ENCODE data around the gene GRIK3. TPM values are rescaled to one million over a fixed set of nuclear protein-coding genes. Genes with fewer than 3 reads are reported as not detected.

GRIK3 gene
- total and polyA plus RNA-seq, 2 experiments from 2014 or later: 0.31 to 2.9 TPM

DNA sequence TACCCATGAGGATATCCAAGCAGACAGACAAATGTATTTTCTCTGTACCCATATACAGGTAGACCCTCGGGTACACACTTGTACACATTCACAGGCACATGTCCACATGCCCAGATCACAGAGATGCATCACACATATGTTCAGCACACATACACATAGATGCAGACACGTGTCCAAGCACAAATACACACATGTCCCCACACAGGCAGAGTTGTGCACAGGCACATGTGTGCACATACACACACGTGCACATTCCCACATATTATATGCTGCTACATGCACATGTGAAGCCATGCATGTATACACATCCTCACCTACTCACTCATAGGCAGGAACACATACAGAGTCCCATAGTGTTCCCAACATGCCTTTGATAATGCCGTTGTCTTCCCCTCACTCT is 219.5 kb downstream of the GRIK3 start:
- Histone ChIP-seq H3K9me2 (ENCODE audit: insufficient read depth) (no peaks in the 10 kb centered on the region), H3K36me3 (ENCODE audit: insufficient read depth) (no peaks in the 10 kb centered on the region), H3K27ac (ENCODE audit: low read depth) (no peak overlapping the region), H3K79me2 (replicated peaks; ENCODE audit: insufficient read depth) (no peaks in the 10 kb centered on the region), H4K20me1 (replicated peaks; ENCODE audit: insufficient read depth) (no peaks in the 10 kb centered on the region; the same call in 1 of the 2 replicates), H3K27me3 (ENCODE audit: insufficient read depth) (no peaks in the 10 kb centered on the region), H3F3A (replicated peaks; ENCODE audit: low read depth) (no peaks in the 10 kb centered on the region), H2AFZ (no peak overlapping the region), H3K4me1 (ENCODE audit: insufficient read depth) (no peaks in the 10 kb centered on the region), H3K4me3 (no peak overlapping the region), H3K4me2 (no peak overlapping the region)
- H3K4me3 Mint-ChIP-seq: no peak overlapping the region
- DNase-seq (ENCODE audit: low spot score) (no peak), ATAC-seq (no peak)
- no peaks in the 10 kb centered on the region for H3K36me3 Mint-ChIP-seq (ENCODE audit: low read depth)
- H3K27me3 Mint-ChIP-seq (ENCODE audit: insufficient read depth, low read depth, poor library complexity): peaks cover 6% of the 10 kb centered on the region
- H3K27ac Mint-ChIP-seq: no peak overlapping the region
- H3K4me1 Mint-ChIP-seq: no peaks in the 10 kb centered on the region; the same call in 2 of the 3 replicates
- TF ChIP-seq EZH2phosphoT487 (IDR thresholded peaks at IDR 0.05; ENCODE audit: unreplicated experiment): no peak
- TF ChIP-seq, protein P1, sequence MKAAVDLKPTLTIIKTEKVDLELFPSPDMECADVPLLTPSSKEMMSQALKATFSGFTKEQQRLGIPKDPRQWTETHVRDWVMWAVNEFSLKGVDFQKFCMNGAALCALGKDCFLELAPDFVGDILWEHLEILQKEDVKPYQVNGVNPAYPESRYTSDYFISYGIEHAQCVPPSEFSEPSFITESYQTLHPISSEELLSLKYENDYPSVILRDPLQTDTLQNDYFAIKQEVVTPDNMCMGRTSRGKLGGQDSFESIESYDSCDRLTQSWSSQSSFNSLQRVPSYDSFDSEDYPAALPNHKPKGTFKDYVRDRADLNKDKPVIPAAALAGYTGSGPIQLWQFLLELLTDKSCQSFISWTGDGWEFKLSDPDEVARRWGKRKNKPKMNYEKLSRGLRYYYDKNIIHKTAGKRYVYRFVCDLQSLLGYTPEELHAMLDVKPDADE (IDR thresholded peaks at IDR 0.05): no peak
- no peak for TF ChIP-seq ZNF331 (CRISPR knock-in tag; IDR thresholded peaks at IDR 0.05; ENCODE audit: low read depth)
- no peak for TF ChIP-seq STAT1 (IDR thresholded peaks at IDR 0.05; ENCODE audit: unreplicated experiment)
- no peak for TF ChIP-seq ZNF114 (CRISPR knock-in tag; IDR thresholded peaks at IDR 0.05)
- no peak for TF ChIP-seq CREB1 (CRISPR knock-in tag; IDR thresholded peaks at IDR 0.05; ENCODE audit: low read depth)
- no peaks in the 10 kb centered on the region for H3K9me3 Mint-ChIP-seq

DNA sequence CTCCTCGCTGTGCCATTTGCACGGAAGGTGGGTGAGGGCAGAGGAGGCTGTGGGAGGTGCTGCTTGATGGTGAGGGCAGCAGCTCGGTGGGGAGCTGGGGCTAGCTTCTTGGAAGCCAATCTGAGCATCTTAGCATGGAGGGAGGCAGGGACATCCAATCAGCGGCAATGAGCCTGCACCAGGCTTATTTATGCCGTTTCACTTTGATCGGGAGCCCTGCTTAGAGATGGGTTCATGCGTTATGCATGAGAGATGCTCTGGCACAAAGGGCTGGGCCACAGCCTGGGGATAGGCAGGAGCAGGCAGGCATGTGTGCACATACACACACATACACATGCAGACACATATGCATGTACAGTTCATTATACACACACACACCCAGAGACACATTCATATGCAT is 220.2 kb downstream of the GRIK3 start:
- H3K27me3 Mint-ChIP-seq (ENCODE audit: insufficient read depth, low read depth, poor library complexity): peaks cover 7% of the 10 kb centered on the region
- H3K27me3 ChIP-seq (ENCODE audit: insufficient read depth): no peaks in the 10 kb centered on the region
- no peak for ATAC-seq
- H3K27ac ChIP-seq (ENCODE audit: low read depth): no peak overlapping the region
- no peak overlapping the region for H3K4me3 ChIP-seq
- H3K27ac Mint-ChIP-seq: no peak overlapping the region
- H3K9me3 Mint-ChIP-seq: no peaks in the 10 kb centered on the region
- no peak for DNase-seq (ENCODE audit: low spot score)
- no peaks in the 10 kb centered on the region for H3F3A ChIP-seq (replicated peaks; ENCODE audit: low read depth)
- no peaks in the 10 kb centered on the region for H3K36me3 Mint-ChIP-seq (ENCODE audit: low read depth)
- H3K79me2 ChIP-seq (replicated peaks; ENCODE audit: insufficient read depth): no peaks in the 10 kb centered on the region
- no peak overlapping the region for H3K4me3 Mint-ChIP-seq
- no peak overlapping the region for H2AFZ ChIP-seq
- H4K20me1 ChIP-seq (replicated peaks; ENCODE audit: insufficient read depth): no peaks in the 10 kb centered on the region; the same call in 1 of the 2 replicates
- no peaks in the 10 kb centered on the region for H3K36me3 ChIP-seq (ENCODE audit: insufficient read depth)
- no peak overlapping the region for H3K4me2 ChIP-seq
- H3K4me1 Mint-ChIP-seq: no peaks in the 10 kb centered on the region; the same call in 2 of the 3 replicates
- H3K4me1 ChIP-seq (ENCODE audit: insufficient read depth): no peaks in the 10 kb centered on the region
- H3K9me2 ChIP-seq (ENCODE audit: insufficient read depth): no peaks in the 10 kb centered on the region
- TF ChIP-seq ZNF114 (CRISPR knock-in tag; IDR thresholded peaks at IDR 0.05): no peak
- TF ChIP-seq, protein P2, sequence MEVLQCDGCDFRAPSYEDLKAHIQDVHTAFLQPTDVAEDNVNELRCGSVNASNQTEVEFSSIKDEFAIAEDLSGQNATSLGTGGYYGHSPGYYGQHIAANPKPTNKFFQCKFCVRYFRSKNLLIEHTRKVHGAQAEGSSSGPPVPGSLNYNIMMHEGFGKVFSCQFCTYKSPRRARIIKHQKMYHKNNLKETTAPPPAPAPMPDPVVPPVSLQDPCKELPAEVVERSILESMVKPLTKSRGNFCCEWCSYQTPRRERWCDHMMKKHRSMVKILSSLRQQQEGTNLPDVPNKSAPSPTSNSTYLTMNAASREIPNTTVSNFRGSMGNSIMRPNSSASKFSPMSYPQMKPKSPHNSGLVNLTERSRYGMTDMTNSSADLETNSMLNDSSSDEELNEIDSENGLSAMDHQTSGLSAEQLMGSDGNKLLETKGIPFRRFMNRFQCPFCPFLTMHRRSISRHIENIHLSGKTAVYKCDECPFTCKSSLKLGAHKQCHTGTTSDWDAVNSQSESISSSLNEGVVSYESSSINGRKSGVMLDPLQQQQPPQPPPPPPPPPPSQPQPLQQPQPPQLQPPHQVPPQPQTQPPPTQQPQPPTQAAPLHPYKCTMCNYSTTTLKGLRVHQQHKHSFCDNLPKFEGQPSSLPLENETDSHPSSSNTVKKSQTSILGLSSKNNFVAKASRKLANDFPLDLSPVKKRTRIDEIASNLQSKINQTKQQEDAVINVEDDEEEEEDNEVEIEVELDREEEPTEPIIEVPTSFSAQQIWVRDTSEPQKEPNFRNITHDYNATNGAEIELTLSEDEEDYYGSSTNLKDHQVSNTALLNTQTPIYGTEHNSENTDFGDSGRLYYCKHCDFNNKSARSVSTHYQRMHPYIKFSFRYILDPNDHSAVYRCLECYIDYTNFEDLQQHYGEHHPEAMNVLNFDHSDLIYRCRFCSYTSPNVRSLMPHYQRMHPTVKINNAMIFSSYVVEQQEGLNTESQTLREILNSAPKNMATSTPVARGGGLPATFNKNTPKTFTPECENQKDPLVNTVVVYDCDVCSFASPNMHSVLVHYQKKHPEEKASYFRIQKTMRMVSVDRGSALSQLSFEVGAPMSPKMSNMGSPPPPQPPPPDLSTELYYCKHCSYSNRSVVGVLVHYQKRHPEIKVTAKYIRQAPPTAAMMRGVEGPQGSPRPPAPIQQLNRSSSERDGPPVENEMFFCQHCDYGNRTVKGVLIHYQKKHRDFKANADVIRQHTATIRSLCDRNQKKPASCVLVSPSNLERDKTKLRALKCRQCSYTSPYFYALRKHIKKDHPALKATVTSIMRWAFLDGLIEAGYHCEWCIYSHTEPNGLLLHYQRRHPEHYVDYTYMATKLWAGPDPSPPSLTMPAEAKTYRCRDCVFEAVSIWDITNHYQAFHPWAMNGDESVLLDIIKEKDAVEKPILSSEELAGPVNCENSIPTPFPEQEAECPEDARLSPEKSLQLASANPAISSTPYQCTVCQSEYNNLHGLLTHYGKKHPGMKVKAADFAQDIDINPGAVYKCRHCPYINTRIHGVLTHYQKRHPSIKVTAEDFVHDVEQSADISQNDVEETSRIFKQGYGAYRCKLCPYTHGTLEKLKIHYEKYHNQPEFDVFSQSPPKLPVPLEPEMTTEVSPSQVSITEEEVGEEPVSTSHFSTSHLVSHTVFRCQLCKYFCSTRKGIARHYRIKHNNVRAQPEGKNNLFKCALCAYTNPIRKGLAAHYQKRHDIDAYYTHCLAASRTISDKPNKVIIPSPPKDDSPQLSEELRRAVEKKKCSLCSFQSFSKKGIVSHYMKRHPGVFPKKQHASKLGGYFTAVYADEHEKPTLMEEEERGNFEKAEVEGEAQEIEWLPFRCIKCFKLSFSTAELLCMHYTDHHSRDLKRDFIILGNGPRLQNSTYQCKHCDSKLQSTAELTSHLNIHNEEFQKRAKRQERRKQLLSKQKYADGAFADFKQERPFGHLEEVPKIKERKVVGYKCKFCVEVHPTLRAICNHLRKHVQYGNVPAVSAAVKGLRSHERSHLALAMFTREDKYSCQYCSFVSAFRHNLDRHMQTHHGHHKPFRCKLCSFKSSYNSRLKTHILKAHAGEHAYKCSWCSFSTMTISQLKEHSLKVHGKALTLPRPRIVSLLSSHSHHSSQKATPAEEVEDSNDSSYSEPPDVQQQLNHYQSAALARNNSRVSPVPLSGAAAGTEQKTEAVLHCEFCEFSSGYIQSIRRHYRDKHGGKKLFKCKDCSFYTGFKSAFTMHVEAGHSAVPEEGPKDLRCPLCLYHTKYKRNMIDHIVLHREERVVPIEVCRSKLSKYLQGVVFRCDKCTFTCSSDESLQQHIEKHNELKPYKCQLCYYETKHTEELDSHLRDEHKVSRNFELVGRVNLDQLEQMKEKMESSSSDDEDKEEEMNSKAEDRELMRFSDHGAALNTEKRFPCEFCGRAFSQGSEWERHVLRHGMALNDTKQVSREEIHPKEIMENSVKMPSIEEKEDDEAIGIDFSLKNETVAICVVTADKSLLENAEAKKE (CRISPR knock-in tag; IDR thresholded peaks at IDR 0.05): no peak
- TF ChIP-seq, protein P3, sequence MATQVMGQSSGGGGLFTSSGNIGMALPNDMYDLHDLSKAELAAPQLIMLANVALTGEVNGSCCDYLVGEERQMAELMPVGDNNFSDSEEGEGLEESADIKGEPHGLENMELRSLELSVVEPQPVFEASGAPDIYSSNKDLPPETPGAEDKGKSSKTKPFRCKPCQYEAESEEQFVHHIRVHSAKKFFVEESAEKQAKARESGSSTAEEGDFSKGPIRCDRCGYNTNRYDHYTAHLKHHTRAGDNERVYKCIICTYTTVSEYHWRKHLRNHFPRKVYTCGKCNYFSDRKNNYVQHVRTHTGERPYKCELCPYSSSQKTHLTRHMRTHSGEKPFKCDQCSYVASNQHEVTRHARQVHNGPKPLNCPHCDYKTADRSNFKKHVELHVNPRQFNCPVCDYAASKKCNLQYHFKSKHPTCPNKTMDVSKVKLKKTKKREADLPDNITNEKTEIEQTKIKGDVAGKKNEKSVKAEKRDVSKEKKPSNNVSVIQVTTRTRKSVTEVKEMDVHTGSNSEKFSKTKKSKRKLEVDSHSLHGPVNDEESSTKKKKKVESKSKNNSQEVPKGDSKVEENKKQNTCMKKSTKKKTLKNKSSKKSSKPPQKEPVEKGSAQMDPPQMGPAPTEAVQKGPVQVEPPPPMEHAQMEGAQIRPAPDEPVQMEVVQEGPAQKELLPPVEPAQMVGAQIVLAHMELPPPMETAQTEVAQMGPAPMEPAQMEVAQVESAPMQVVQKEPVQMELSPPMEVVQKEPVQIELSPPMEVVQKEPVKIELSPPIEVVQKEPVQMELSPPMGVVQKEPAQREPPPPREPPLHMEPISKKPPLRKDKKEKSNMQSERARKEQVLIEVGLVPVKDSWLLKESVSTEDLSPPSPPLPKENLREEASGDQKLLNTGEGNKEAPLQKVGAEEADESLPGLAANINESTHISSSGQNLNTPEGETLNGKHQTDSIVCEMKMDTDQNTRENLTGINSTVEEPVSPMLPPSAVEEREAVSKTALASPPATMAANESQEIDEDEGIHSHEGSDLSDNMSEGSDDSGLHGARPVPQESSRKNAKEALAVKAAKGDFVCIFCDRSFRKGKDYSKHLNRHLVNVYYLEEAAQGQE (IDR thresholded peaks at IDR 0.05; ENCODE audit: unreplicated experiment): no peak
- TF ChIP-seq, protein P1 (IDR thresholded peaks at IDR 0.05): no peak
- no peak for TF ChIP-seq CREB1 (CRISPR knock-in tag; IDR thresholded peaks at IDR 0.05; ENCODE audit: low read depth)
- TF ChIP-seq ZNF331 (CRISPR knock-in tag; IDR thresholded peaks at IDR 0.05; ENCODE audit: low read depth): no peak
- no peak for TF ChIP-seq EZH2phosphoT487 (IDR thresholded peaks at IDR 0.05; ENCODE audit: unreplicated experiment)
- TF ChIP-seq EZH2 (IDR thresholded peaks at IDR 0.05; ENCODE audit: low read depth, unreplicated experiment): no peak
